Trophoblast cell (in vitro differentiated cells and primary cell): ENCODE results near the gene GOLGA6L25. TPM values are rescaled to one million over a fixed set of nuclear protein-coding genes. Genes with fewer than 3 reads are reported as not detected.
"Not testable (repeated sequence)": the region's sequence is repeated elsewhere in the genome, so short reads cannot be mapped to it uniquely, and the experiment has no call there.

Experiments used
- DNase-seq, 2 donors: peaks; one replicate each; pipeline ENCODE4 v3.0.0-alpha.2; 2016
- H2AFZ ChIP-seq: 2 replicates; pipeline ENCODE4 v1.6.1; 2013; ENCODE audit warnings: low read length, moderate library complexity, mild to moderate bottlenecking; ENCODE audit not compliant: insufficient read depth, poor library complexity
- H2AK5ac ChIP-seq: 2 replicates; pipeline ENCODE4 v1.6.1; 2013; ENCODE audit warnings: mild to moderate bottlenecking, low read length
- H2BK120ac ChIP-seq: 2 replicates; pipeline ENCODE4 v1.6.1; 2013; ENCODE audit warnings: low read length, mild to moderate bottlenecking, moderate library complexity; ENCODE audit not compliant: insufficient read depth, poor library complexity
- H2BK12ac ChIP-seq: 2 replicates; pipeline ENCODE4 v1.6.1; 2013; ENCODE audit warnings: mild to moderate bottlenecking, low read length, moderate library complexity
- H2BK5ac ChIP-seq: 2 replicates; pipeline ENCODE4 v1.6.1; 2013; ENCODE audit warnings: low read length, low read depth, moderate library complexity, mild to moderate bottlenecking; ENCODE audit not compliant: poor library complexity
- H3K14ac ChIP-seq: 2 replicates; pipeline ENCODE4 v1.6.1; 2013; ENCODE audit warnings: mild to moderate bottlenecking, low read length
- H3K18ac ChIP-seq: 2 replicates; pipeline ENCODE4 v1.6.1; 2013; ENCODE audit warnings: mild to moderate bottlenecking, low read length
- H3K23ac ChIP-seq: 2 replicates; pipeline ENCODE4 v1.6.1; 2013; ENCODE audit warnings: low read length
- H3K27ac ChIP-seq: 2 replicates; pipeline ENCODE4 v1.5.1; 2013; ENCODE audit warnings: low read depth, mild to moderate bottlenecking, inconsistent platforms, low read length, moderate library complexity
- H3K27me3 ChIP-seq: 2 replicates; pipeline ENCODE4 v1.6.1; 2013; ENCODE audit warnings: inconsistent platforms, mild to moderate bottlenecking, low read length, moderate library complexity; ENCODE audit not compliant: insufficient read depth
- H3K36me3 ChIP-seq, 2 experiments: 1 replicate in 1 of 2; 2 replicates in 1 of 2; pipeline ENCODE4 v1.6.1; 2013; ENCODE audit warnings: low read length in 2 of 2, mild to moderate bottlenecking in 2 of 2, moderate library complexity in 1 of 2; ENCODE audit not compliant: insufficient read depth in 2 of 2, control insufficient read depth in 1 of 2
- H3K4ac ChIP-seq: 2 replicates; pipeline ENCODE4 v1.6.1; 2013; ENCODE audit warnings: low read depth, mild to moderate bottlenecking, low read length, moderate library complexity
- H3K4me1 ChIP-seq, 2 experiments: 1 replicate in 1 of 2; 2 replicates in 1 of 2; pipeline ENCODE4 v1.6.1; 2013; ENCODE audit warnings: low read length in 2 of 2, mild to moderate bottlenecking in 2 of 2, moderate library complexity in 1 of 2; ENCODE audit not compliant: insufficient read depth in 2 of 2, control insufficient read depth in 1 of 2
- H3K4me2 ChIP-seq: 2 replicates; pipeline ENCODE4 v1.6.1; 2013; ENCODE audit warnings: inconsistent platforms, mild to moderate bottlenecking, low read length, moderate library complexity
- H3K4me3 ChIP-seq: 2 replicates; pipeline ENCODE4 v1.5.1; 2013; ENCODE audit warnings: mild to moderate bottlenecking, low read depth, low read length, inconsistent platforms
- H3K79me1 ChIP-seq: one replicate; pipeline ENCODE4 v1.6.1; 2013; ENCODE audit warnings: low read length
- H3K79me2 ChIP-seq: 2 replicates; pipeline ENCODE4 v1.6.1; 2013; ENCODE audit warnings: low read length, mild to moderate bottlenecking; ENCODE audit not compliant: control insufficient read depth, insufficient read depth, poor library complexity
- H3K9ac ChIP-seq: 2 replicates; pipeline ENCODE4 v1.6.1; 2013; ENCODE audit warnings: mild to moderate bottlenecking, low read length
- H3K9me3 ChIP-seq: 2 replicates; pipeline ENCODE4 v1.6.1; 2013; ENCODE audit warnings: low read depth, mild to moderate bottlenecking, control low read depth, inconsistent platforms, low read length; ENCODE audit not compliant: insufficient read depth
- H4K12ac ChIP-seq: 2 replicates; pipeline ENCODE4 v1.6.1; 2013; ENCODE audit warnings: low read depth, mild to moderate bottlenecking, low read length, moderate library complexity
- H4K8ac ChIP-seq: 2 replicates; pipeline ENCODE4 v1.6.1; 2013; ENCODE audit warnings: low read depth, mild to moderate bottlenecking, low read length, moderate library complexity
- H4K91ac ChIP-seq: one replicate; pipeline ENCODE4 v1.6.1; 2013; ENCODE audit warnings: low read depth, mild to moderate bottlenecking, low read length, moderate library complexity
- WGBS: extraction: QIAGEN DNeasy Blood & Tissue Kit; methylation state at CpG from one replicate; pipeline ENCODE4 v1.1.7; 2013; ENCODE audit warnings: missing lambda C conversion rate; ENCODE audit not compliant: insufficient read length, insufficient coverage; ENCODE audit errors: extremely low coverage; 5-methylcytosine and 5-hydroxymethylcytosine counted together
- polyA plus RNA-seq: library from polyadenylated mRNA; stranded (reverse); fragments of 200-250 nt; gene quantifications from 2 replicates; pipeline ENCODE4 v1.2.3, GENCODE V29; 2013

GOLGA6L25 gene
- polyA plus RNA-seq: not detected in 2 replicates

- not testable (repeated sequence) for H2BK5ac ChIP-seq, H2AK5ac ChIP-seq, H3K27me3 ChIP-seq, H3K4me2 ChIP-seq, H3K4me1 ChIP-seq, H2AFZ ChIP-seq, H4K12ac ChIP-seq, DNase-seq, H3K14ac ChIP-seq, H3K4ac ChIP-seq, H3K18ac ChIP-seq, H2BK120ac ChIP-seq, H3K4me3 ChIP-seq, H4K8ac ChIP-seq, H3K79me2 ChIP-seq, H3K23ac ChIP-seq, H3K79me1 ChIP-seq, H4K91ac ChIP-seq, H2BK12ac ChIP-seq, H3K27ac ChIP-seq, H3K9me3 ChIP-seq, H3K9ac ChIP-seq, H3K36me3 ChIP-seq
- no CpG with 5 or more reads among the region's 7 CpGs for WGBS
Observed at GRCh38 chr15:28553268-28553667, at the start of gene GOLGA6L25. GOLGA6L25 (plus strand) TSS chr15:28553568; CDS start chr15:28553629, 61 bp downstream.

GRCh38 chr15:28508217-28508889, 45.0 kb upstream of the GOLGA6L25 start:
- not testable (repeated sequence) for H3K4me2 ChIP-seq, DNase-seq, H4K12ac ChIP-seq, H2BK5ac ChIP-seq, H3K27me3 ChIP-seq, H3K79me1 ChIP-seq, H3K4me3 ChIP-seq, H2AFZ ChIP-seq, H2BK12ac ChIP-seq, H2AK5ac ChIP-seq, H3K23ac ChIP-seq, H4K8ac ChIP-seq, H3K4me1 ChIP-seq, H3K18ac ChIP-seq, H3K9me3 ChIP-seq, H3K79me2 ChIP-seq, H3K27ac ChIP-seq, H4K91ac ChIP-seq, H2BK120ac ChIP-seq, H3K36me3 ChIP-seq, H3K14ac ChIP-seq, H3K4ac ChIP-seq, H3K9ac ChIP-seq
- no CpG with 5 or more reads among the region's 63 CpGs for WGBS

- H2BK12ac ChIP-seq, H3K14ac ChIP-seq, H2AK5ac ChIP-seq, H3K23ac ChIP-seq, H3K27me3 ChIP-seq, H3K4me1 ChIP-seq, H2BK120ac ChIP-seq, H3K18ac ChIP-seq, H3K27ac ChIP-seq, H2BK5ac ChIP-seq, H4K91ac ChIP-seq, H4K12ac ChIP-seq, H3K4me2 ChIP-seq, H3K79me1 ChIP-seq, H4K8ac ChIP-seq, H2AFZ ChIP-seq, H3K4ac ChIP-seq, H3K79me2 ChIP-seq, H3K36me3 ChIP-seq, H3K4me3 ChIP-seq, DNase-seq, H3K9ac ChIP-seq, H3K9me3 ChIP-seq: not testable (repeated sequence)
- no CpG with 5 or more reads among the region's 22 CpGs for WGBS
Observed at GRCh38 chr15:28514128-28514527, 39.2 kb upstream of the GOLGA6L25 start.

- not testable (repeated sequence) for H4K8ac ChIP-seq, H3K9ac ChIP-seq, H2AFZ ChIP-seq, H3K23ac ChIP-seq, H3K79me1 ChIP-seq, H3K9me3 ChIP-seq, H2BK12ac ChIP-seq, H3K18ac ChIP-seq, H3K4ac ChIP-seq, H4K91ac ChIP-seq, H2BK5ac ChIP-seq, H3K4me1 ChIP-seq, H3K27ac ChIP-seq, H3K36me3 ChIP-seq, H4K12ac ChIP-seq, H3K4me2 ChIP-seq, H3K79me2 ChIP-seq, H2BK120ac ChIP-seq, H3K27me3 ChIP-seq, DNase-seq, H3K14ac ChIP-seq, H2AK5ac ChIP-seq, H3K4me3 ChIP-seq
- no CpG with 5 or more reads among the region's 11 CpGs for WGBS
Observed at GRCh38 chr15:28515208-28515607, 38.2 kb upstream of the GOLGA6L25 start.
